DMS79 (cell line): ENCODE measurements around the gene SLTM.
"Not testable (repeated sequence)": the region's sequence is repeated elsewhere in the genome, so short reads cannot be mapped to it uniquely, and the experiment has no call there.

Experiments
- DNase-seq: peaks from one replicate; lab custom pipeline; 2025; lab: John Stamatoyannopoulos, UW

The SLTM gene

GRCh38 chr15:58876306-58877106 lies 57.0 kb downstream of the SLTM start:
- DNase-seq, result no peak

- no peak for DNase-seq
Measured at GRCh38 chr15:58875343-58875742, 58.1 kb downstream of the SLTM start.

- DNase-seq, result no peak
Measured at GRCh38 chr15:58873267-58873666, 60.2 kb downstream of the SLTM start.

- no peak for DNase-seq
Measured at GRCh38 chr15:58870451-58870850, 63.0 kb downstream of the SLTM start.

GRCh38 chr15:58867926-58868325 lies 65.6 kb downstream of the SLTM start:
- no peak for DNase-seq

GRCh38 chr15:58865425-58865880 lies 68.0 kb downstream of the SLTM start:
- DNase-seq, result no peak

GRCh38 chr15:58864602-58865424 lies 68.7 kb downstream of the SLTM start:
- DNase-seq, result no peak

- DNase-seq, result no peak
Measured at GRCh38 chr15:58862326-58862725, 71.2 kb downstream of the SLTM start.

- DNase-seq, result not testable (repeated sequence)
Measured at GRCh38 chr15:58856621-58857020, 76.9 kb downstream of the SLTM start.

- DNase-seq, result no peak
Measured at GRCh38 chr15:58856086-58856485, 77.4 kb downstream of the SLTM start.

GRCh38 chr15:58854593-58854992 lies 78.9 kb downstream of the SLTM start:
- no peak for DNase-seq

- no peak for DNase-seq
Measured at GRCh38 chr15:58852347-58852746, 81.1 kb downstream of the SLTM start.

GRCh38 chr15:58851205-58851604 lies 82.3 kb downstream of the SLTM start:
- DNase-seq, result not testable (repeated sequence)

- DNase-seq, result no peak
Measured at GRCh38 chr15:58842713-58843396, 90.6 kb downstream of the SLTM start.

- no peak for DNase-seq
Measured at GRCh38 chr15:58840048-58840447, 93.4 kb downstream of the SLTM start.

GRCh38 chr15:58839485-58839884 lies 94.0 kb downstream of the SLTM start:
- no peak for DNase-seq

GRCh38 chr15:58833681-58834426 lies 99.6 kb downstream of the SLTM start:
- DNase-seq, result not testable (repeated sequence)

GRCh38 chr15:58830556-58830955 lies 102.9 kb downstream of the SLTM start:
- DNase-seq, result no peak
